Ammon's horn (tissue), 1 donor: ENCODE results near the gene FSTL5.
"Not testable (repeated sequence)": the region's sequence is repeated elsewhere in the genome, so short reads cannot be mapped to it uniquely, and the experiment has no call there.

Source experiments
- DNase-seq: peaks from one replicate; pipeline ENCODE4 v3.0.0-alpha.2; 2016; ENCODE audit warnings: low spot score

The FSTL5 gene

DNA sequence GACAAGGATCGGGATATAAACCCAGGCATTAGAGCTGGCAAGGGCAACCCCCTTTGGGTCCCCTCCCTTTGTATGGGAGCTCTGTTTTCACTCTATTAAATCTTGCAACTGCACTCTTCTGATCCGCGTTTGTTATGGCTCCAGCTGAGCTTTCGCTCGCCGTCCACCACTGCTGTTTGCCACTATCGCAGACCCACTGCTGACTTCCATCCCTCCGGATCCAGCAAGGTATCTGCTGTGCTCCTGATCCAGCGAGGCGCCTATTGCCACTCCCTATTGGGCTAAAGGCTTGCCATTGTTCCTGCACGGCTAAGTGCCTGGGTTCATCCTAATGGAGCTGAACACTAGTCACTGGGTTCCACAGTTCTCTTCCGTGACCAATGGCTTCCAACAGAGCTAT, 59.9 kb downstream of the FSTL5 start:
- not testable (repeated sequence) for DNase-seq

- no peak for DNase-seq
These were observed 61.1 kb downstream of the FSTL5 start for GRCh38 chr4:162102713-162103112.

DNA sequence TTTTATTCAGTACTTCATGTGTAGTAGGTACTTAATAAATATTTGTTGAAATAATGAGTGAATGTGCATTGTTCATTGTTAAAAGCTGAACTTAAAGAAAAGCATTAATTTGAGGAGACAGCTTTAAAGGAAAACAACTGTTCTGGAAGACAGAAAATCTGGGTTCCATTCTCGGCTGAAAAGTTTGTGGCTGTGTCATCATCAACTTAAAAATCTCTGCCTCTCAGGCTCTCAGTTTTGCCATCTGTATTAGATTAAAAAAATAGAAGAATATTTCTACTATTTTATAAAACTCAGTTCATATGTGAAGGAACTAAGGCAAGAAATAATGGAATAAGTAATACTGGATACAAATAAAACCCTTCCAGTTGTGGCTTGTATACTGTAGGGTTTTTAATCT, 62.5 kb downstream of the FSTL5 start:
- no peak for DNase-seq

DNA sequence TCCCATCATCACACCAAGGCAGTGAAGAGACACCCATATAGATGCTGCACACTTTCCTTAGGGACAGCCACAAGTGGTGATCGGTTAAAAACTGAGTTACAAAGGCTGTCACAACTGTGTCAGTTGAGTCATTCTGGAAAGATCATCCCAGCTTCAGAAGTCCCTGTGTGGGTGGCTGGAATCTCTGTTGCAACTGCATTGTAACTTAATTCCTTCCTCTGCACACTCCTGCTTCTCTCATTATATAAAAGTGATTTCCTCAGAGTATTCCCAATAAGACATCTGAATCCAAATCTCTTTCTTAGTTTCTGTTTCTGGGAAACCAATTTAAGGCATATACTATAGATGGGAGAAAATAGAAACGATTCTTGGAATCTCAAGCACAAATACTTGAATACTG, 88.1 kb downstream of the FSTL5 start:
- no peak for DNase-seq

DNA sequence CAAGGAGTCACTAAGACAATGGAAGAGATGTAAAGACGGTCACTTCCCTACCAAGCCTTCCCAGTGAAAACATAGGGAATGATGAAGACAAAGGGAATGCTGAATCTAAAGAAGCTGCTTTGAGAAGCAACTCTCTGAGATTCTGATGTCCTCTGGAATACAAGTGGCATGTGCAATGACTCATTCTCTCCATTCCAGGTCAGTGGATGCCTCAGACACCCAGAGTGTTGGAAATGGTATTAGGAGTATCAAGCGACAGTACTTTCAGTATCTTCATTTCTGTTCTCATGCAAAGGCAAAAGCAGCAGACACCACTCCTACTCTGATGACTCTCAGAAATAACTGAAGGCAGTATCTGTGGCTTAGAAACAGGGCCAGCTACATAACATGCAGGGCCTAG, 102.6 kb downstream of the FSTL5 start:
- no peak for DNase-seq

GRCh38 chr4:162059656-162060055, 104.1 kb downstream of the FSTL5 start:
- no peak for DNase-seq

GRCh38 chr4:162056990-162057389, 106.8 kb downstream of the FSTL5 start:
- DNase-seq, result peak; percentile 9

- no peak for DNase-seq
These were observed 117.7 kb downstream of the FSTL5 start for GRCh38 chr4:162046135-162046534.

DNA sequence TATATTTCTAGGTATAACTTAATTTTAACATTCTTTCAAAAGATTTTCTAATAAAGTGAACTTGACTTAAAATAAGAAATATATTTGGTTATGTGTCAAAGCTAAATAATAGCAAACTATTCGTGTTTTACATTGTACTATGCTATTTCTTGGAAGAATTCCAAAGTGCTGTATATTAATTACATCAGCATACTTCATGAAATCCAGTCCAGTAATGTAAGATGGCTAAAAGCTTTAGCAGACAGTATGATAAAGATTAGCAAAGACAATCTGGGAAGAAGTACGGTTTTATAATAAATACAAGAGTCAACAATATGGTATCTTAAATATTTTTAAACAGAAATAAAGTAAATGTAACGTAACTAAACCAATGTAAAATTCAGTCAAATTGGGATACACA, 125.7 kb downstream of the FSTL5 start:
- no peak for DNase-seq

DNA sequence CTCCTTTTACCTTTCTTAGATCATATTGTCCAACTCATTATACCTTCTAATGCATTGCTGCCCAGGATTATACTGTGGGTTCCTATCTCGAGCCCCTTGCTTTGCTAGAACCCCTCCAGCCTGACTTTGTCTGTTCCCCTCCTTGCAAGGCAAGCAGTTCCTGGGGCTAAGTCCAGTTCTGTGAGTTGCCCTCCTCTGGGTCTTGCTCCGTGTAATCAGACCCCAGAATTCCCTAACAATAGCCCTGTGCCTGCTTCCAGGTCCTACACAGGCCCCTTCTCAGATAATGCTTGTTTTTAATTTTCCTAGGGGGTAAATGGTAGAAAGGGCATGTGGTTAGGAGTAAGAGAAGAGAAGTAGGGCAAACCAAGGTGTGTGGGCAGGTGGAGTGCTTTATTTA, 145.9 kb downstream of the FSTL5 start:
- DNase-seq, result no peak

DNA sequence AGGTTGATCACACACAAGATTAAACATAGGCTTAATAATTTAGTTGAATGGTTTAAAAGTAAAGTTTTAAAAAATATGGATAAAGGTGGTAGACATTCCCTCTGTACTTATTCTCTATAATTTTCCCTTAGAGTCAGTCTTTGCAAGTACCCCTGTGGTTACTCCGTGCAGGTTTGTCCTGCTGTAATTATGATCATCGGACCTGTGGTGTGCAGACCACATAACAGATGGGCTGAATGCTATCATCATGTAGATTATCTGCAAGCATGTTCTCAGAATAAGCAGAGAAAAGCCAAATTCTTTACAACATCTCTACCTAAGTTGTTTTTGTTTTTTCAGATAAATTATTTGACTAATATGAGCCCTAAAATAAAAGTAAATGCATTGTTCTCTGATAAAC, 146.8 kb downstream of the FSTL5 start:
- no peak for DNase-seq

DNA sequence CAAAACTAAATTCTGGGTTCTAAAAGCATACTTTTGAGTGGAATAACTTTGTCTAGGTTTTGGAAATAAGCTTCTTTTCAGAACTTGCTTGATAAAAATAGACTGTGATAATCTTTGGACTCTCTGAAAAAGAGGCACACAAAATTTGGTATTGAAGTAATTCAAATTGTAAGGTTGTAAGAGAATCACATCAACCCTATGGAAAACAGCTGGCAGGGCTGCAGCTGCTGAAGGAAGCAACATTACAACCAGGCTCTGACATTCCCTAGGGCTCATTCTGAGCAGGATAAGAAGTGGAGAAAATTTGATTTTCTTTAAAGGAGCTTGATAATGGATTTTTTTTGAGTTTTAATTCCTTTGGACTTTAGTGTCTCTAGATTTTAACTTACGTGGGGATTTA, 147.6 kb downstream of the FSTL5 start:
- no peak for DNase-seq

GRCh38 chr4:162015090-162015489, 148.7 kb downstream of the FSTL5 start:
- DNase-seq, result peak; percentile 40

DNA sequence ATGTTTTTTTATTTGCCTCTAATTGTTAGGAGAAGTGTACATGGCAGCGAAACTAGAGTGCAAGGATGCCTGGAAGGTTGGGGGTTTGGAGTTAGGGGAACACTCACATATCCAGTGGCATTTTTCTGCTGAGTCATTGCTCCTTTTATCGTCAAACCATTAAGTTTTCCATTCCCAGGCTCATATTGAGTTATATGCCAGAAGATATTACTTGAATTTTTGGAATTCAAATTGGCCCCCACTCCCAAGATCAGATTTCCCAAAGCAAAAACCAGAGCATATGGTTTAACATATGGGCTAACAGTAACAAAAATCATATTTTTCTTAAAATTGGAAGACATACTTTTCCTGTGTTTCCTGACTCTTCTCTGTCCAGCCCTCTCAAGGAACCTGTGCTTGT, 152.7 kb downstream of the FSTL5 start:
- DNase-seq, result no peak

- no peak for DNase-seq
These were observed 153.4 kb downstream of the FSTL5 start for GRCh38 chr4:162010362-162010761.

DNA sequence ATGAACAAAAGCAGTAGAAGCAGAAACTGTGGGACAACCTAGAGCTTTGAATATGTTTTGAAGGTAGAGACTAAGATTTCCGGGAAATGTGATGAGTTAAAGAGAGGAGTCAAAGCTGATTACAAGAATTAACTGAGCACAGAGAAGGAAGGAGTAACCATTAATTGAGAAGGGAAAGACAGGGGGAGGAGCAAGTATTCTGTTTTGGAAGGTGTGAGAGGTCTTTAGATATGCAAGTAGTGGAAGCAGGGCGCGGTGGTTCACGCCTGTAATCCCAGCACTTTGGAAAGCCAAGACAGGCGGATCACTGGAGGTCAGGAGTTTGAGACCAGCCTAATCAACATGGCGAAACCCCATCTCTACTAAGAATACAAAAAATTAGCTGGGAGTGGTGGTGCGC, 171.5 kb downstream of the FSTL5 start:
- DNase-seq, result no peak

GRCh38 chr4:161991811-161992210, 172.0 kb downstream of the FSTL5 start:
- DNase-seq, result no peak

GRCh38 chr4:161990721-161991120, 173.1 kb downstream of the FSTL5 start:
- DNase-seq, result no peak

DNA sequence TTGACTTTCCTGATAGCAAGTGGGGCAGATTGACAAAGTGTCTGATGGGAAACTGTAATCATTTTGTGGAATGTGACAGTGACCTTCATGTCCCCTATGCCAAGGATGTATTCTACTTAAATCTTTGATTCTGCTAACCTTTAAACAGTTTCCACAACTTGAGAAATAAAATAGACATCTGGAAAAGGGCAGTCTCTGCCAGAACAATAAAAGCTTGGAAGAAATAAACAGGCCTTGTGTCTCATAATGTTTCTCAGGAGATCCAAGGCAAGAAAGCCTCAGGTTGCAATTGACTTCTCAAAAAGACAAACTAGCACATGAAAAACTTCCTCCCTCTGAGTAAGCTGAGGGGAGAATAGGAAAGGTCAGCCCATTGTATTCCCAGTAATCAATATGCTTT, 174.9 kb downstream of the FSTL5 start:
- no peak for DNase-seq

DNA sequence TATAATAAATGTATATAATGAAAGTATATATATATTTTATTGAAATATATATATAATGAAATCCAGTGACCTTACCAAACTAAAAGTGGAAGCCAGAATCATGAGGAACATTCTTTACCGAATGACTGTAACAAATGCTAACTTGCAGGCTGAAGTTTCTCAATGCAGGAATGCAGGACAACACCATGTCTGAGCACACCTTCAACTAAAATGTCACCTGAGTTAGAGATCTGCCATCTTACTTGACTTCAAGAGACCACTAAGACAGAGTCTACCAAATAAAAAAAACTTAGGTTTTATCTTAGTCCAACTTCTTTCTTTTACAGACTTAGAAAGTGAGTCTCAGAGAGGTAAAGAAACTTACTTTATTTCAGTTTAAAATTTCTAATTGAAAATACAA, 176.2 kb downstream of the FSTL5 start:
- DNase-seq, result no peak

GRCh38 chr4:161952382-161952781, 211.4 kb downstream of the FSTL5 start:
- DNase-seq, result no peak

- no peak for DNase-seq
These were observed 213.7 kb downstream of the FSTL5 start for GRCh38 chr4:161949946-161950725.

- DNase-seq, result no peak
These were observed 215.6 kb downstream of the FSTL5 start for GRCh38 chr4:161948026-161948770.

DNA sequence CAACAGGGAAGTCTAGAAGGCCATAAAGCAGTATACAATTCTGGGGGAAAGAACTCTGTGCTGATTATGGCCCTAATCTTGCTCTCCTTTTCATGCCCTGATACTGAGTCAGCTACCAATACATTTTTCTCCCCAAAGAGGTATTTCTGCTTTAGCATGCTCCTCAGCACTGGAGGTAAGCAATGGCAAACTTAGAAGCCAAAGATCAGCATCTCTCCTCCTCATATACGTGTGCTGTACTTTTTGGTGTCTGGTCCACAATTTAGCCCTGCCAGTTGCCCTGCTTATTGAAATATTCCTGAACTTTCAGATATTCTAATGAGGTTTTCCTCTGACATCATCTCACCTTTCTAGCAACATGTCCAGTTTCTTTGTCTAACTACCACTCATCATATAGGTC, 226.2 kb downstream of the FSTL5 start:
- no peak for DNase-seq
